Measurements from ENCODE around the gene GPNMB.
"Not testable (repeated sequence)": the region's sequence is repeated elsewhere in the genome, so short reads cannot be mapped to it uniquely, and the experiment has no call there.

The GPNMB gene

GRCh38 chr7:23246555-23246954 lies at the start of gene GPNMB:
TSS of gene GPNMB (plus strand) at chr7:23246775. CDS start at chr7:23246858, 83 bp downstream.
- no peak for DNase-seq

DNA sequence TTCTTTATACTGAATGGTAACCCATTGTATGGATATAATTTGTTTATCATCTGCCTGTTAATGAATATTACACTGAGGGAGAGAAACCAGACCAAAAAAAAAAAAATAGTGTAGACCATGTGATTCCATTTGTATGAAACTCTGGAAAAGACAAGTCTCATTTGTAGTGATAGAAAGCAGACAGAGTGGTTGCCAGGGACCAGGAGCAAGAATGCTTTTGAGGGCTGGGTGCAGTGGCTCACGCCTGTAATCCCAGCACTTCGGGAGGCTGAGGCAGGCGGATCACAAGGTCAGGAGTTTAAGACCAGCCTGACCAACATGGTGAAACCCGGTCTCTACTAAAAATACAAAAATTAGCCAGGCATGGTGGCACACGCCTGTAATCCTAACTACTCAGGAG lies 48.8 kb upstream of the GPNMB start:
- not testable (repeated sequence) for DNase-seq

DNA sequence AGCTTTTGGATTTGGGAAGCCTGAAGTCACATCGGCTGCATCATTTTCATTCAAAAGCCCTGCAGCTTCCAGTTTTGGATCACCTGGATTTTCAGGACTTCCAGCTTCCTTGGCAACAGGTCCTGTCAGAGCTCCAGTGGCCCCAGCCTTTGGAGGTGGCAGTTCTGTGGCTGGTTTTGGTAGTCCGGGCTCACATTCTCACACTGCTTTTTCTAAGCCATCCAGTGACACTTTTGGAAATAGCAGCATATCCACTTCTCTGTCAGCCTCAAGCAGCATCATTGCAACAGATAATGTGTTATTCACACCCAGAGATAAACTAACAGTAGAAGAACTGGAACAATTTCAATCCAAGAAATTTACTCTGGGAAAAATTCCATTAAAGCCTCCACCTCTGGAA lies 46.2 kb upstream of the GPNMB start:
- DNase-seq = no peak

GRCh38 chr7:23204241-23204640 lies 42.3 kb upstream of the GPNMB start:
- DNase-seq = no peak

GRCh38 chr7:23205577-23205908 lies 41.0 kb upstream of the GPNMB start:
- no peak for DNase-seq

DNA sequence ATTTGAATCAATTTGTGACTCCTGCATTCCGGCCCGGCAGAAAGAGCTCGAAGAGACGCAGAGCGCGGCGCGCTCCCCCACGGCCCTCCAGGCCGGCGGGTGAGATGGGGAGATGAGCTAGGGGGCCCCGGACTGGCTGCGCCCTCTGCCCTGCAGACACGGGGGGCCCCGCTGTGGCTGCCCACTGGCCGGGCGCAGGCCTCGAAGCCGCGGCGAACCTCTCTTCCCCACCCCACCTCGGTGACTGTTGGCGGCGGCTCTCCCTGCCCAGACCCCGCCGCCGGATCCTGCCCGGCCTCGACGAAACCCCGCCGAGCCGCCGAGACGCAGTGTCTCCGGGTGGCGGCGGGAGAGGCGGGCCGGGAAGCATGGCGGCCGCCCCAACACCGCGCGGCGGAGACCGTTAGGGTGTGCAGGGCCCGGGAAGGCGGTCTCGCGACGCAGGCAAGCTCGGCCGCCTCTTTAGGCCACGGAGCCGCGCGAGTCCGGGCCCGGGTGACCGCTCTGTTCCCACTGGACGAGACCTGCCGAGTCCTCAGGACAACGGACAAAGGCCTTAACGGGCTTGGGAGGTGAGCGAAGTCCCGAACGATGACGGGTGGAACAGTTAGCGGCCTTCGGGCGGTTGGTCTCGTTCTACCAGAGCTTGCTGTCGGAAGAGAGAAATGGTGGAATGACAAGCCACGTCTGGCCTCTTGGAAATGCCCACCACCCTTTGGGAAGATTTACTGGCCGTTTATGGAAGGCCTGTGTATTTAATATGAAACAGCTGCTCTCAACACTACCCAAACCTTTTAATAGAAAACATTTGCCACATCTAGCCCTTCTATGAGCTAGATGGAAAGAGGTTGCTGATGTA lies 40.4 kb upstream of the GPNMB start:
- DNase-seq = no peak

DNA sequence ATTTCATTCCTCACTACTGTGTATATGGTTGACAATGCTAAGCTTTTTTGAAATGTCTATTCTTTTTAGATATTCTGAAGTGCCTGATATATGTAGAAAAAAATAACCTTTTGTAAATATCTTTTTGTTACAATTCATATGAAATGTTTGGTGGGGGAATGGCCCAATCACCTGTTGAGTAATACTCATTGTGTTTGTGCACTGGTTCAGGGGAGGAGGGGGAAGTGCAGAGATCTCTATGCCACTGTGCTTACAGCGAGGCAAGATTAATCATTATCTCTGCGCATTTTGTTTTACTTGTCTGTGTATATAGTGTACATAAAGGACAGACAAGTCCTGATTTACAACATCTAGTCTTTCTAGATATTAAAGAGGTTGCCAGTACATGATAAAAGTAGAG lies 39.6 kb upstream of the GPNMB start:
- peak in 1 of 2 experiments; percentile 9 for DNase-seq

DNA sequence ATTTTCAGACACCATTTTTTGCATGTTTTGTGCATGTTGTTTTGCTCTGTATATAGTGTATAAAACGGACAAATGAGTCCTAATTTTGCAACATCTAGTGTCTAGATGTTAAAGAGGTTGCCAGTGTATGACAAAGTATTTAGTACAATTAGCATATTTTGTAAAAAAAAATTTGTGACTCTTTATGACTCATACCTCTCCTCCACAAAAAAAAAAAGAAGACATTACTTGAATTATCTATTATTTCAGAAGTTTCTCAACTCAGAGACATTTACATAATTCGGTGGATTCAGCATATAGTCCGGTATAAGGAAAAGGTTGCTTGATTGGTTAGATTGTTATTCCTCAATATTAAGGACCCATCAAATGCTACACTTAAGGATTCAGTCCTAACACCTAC lies 38.7 kb upstream of the GPNMB start:
- DNase-seq = no peak

GRCh38 chr7:23208316-23208715 lies 38.3 kb upstream of the GPNMB start:
- no peak for DNase-seq

- DNase-seq = peak; percentile 56 to 57
Measured at GRCh38 chr7:23210506-23210905, 36.1 kb upstream of the GPNMB start.

- no peak for DNase-seq
Measured at GRCh38 chr7:23211589-23211988, 35.0 kb upstream of the GPNMB start.

DNA sequence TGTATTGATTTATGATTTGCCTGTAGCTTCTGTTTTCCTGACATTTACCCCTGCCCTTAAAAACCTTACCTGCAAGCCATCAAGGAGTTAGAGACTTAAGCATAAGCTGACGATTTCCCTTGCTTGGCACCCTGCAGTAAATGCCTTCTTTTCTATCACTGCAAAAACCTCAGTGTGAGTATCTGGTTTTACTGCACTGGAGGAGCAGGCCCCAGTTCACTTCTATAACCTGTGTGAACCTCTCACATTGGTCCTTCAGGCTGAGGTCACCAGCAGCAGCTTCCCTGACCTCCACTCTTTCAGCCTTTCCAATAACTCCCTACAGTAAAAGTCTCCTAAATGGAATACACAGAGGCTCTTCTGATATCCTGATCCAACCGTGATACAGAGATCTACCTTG lies 34.2 kb upstream of the GPNMB start:
- DNase-seq = no peak

DNA sequence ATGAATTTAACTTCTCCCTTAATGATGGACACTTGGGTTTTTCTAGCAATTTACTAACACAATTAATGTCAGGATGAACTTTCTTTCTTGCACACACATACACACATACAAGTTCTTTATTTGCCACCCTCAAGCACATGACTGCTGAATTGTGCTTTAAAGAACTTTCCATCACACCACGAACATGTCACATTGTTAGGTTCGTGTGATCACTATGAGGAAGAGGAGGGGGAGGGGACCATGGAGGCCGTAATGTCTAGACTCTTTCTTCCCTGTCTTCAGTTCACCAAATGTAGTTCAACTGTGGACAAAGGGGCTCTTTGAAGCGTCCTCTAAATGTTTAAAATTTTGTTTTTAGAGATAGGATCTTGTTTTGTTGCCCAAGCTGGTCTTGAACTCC lies 33.7 kb upstream of the GPNMB start:
- DNase-seq = no peak

GRCh38 chr7:23213755-23214154 lies 32.8 kb upstream of the GPNMB start:
- no peak for DNase-seq

GRCh38 chr7:23214423-23214822 lies 32.2 kb upstream of the GPNMB start:
- DNase-seq = no peak

DNA sequence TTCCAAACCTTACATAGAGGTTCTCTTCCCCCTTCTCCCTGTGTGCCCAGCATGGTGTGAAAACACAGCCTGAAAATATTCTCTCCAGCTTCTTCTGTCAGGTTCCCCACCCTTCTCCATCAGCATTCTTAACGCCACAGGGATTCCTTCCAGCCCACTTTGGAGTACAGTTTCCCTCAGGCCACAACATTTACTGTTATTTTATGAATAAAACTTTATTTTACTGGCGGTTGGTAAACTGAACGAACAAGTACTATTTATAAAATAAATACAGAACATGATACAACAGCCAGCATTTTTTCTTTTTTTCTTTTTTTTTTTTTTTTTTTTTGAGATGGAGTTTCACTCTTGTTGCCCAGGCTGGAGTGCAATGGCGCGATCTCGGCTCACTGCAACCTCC lies 31.6 kb upstream of the GPNMB start:
- DNase-seq = no peak

DNA sequence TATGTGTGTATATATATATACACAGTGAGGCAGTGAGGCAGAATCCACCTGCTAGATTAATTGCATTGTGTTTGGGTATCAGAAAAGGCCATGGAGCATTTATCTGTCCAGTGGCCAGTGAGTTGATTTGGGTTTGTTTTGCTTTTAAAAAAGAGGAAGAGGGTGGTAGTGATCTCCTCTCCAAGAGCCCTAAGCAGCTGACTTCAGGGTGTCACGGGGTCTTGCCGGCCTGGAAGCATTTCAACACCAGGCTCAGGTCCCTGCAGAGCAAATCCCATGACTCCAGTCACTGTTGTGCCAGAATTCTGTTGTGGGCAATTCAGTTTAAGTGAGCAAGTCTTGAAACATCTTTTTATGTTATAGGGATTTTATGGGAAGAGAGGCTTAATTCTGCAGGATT lies 30.6 kb upstream of the GPNMB start:
- no peak for DNase-seq

- DNase-seq = no peak
Measured at GRCh38 chr7:23218196-23218595, 28.4 kb upstream of the GPNMB start.

DNA sequence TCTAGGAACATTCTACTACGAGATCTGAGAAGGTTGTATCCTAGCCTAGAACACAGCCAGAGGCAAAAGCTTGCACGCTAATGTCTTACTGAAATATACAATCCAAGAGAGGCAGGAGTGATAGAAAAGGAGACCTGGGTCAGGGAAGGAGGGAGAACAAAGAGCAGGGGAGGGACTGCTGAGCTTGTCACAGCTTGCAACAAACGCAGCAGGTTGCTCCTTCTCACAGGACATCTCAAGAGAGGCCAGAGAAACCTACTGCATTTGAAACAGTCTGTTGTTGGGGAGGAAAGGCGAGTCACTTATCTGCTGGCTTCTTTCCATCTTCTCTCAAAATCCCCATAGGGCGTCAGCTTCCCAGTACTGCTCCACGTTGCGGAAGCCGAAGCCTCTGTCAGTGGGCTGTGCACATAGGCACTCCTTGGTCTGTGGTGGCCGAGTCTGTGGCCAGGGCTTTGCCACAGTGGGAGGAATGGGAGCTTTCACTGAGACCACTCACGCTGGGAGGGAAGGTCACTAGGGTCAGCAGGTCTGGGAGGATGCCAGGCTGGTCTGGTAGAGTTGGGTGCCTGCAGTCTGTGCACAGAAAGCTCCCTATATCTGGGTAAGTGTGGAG lies 25.8 kb upstream of the GPNMB start:
- no peak for DNase-seq

DNA sequence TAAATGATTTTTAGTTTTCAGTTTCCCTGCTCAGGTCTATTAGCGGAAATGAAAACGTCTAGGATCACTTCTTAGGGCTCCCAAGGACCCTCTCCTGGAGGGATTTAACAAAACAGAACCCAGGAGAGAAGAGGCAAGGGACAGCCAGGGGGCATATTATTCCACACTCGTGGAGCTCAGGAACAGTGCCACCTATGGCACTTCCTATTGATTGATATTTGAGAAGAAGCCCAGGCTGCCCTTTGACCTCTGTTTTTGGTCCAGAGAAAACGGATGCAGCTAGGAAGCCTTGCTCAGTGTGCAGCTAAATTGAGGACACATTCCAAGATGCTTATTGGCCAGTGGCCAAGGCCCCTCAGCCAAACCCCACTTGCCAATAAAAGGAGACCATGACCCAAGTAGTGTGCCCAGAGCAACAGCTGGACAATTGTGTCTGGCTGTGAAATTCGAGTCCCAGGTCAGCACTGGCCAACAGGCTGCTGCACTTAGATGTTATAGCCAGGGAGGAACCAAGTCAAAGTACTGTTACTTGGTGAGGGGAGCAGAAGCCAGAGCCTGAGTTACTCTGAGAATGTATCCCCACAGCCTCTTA lies 24.0 kb upstream of the GPNMB start:
- DNase-seq = no peak

- not testable (repeated sequence) for DNase-seq
Measured at GRCh38 chr7:23224364-23224763, 22.2 kb upstream of the GPNMB start.

DNA sequence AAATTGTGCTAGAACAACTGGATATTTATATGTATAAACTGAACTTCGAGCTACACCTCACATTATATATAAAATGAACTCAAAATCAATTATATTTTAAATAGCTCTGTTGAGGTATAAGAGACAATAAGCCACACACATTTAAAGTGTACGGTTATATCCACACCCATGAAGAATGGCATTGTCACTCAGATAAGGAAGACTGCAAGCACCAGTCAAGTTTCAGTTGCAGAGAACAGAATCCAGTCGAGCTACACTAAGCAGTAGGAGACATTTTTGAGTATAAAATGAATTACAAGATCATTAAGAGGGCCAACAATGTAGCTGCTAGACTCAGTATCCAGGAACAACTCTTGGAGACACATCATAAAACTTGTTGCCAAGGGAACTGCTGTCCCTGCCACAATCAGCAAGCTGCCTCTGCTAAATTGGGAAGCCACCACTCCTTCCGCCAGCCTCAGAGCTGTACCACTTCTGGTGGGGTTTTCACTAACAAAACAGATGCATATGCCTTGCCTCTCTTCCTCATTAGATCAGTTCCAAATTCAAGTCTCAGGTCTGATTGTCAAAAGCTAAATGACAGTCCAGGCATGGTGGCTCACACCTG lies 19.6 kb upstream of the GPNMB start:
- no peak for DNase-seq

DNA sequence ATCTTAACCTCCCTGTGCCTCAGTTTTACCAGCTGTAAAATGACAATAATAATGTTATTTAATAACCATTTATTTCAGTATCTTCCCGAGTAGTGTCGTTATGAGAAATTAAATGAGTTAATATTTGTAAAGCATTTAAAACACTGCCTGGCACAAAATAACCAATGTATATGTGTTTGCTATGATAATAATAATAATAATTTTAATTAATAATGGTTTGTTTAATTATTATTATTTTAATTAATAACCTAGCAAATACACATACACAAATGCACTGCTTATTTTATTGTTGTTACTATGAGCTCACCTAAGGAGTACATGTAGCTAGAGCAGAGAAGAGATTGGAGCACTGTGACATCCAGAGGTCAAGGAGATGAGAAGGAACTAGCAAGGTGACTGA lies 18.2 kb upstream of the GPNMB start:
- DNase-seq = no peak

GRCh38 chr7:23230641-23231101 lies 15.9 kb upstream of the GPNMB start:
- no peak for DNase-seq
